SU-DHL-6 (cell line): ENCODE data around the gene CYBRD1.

Source experiments
- H2AFZ ChIP-seq: fragments of 200-600 bp; sonication (generic); 2 replicates; pipeline ENCODE4 v1.6.1; 2014; ENCODE audit warnings: low read depth, mild to moderate bottlenecking, moderate library complexity, mixed read lengths, antibody characterized with exemption, low read length; ENCODE audit not compliant: severe bottlenecking
- H3F3A ChIP-seq: fragments of 200-600 bp; shearing (Covaris generic); 2 replicates; pipeline ENCODE4 v1.6.0; 2016; ENCODE audit warnings: antibody characterized with exemption, mild to moderate bottlenecking; ENCODE audit not compliant: insufficient read depth
- H3K27ac ChIP-seq: fragments of 200-600 bp; sonication (generic); 2 replicates; pipeline ENCODE4 v1.5.1; 2016; ENCODE audit warnings: low read depth, mild to moderate bottlenecking, low read length, moderate library complexity, mixed read lengths
- H3K27me3 ChIP-seq: fragments of 200-600 bp; sonication (generic), shearing (Covaris generic); 2 replicates; pipeline ENCODE4 v1.6.0; 2014; ENCODE audit warnings: mild to moderate bottlenecking, low read length
- H3K36me3 ChIP-seq: fragments of 200-600 bp; sonication (generic); 2 replicates; pipeline ENCODE4 v1.6.1; 2014; ENCODE audit warnings: mild to moderate bottlenecking, low read length, mixed read lengths
- H3K4me2 ChIP-seq: fragments of 300-600, 200-600 bp; shearing (Covaris generic), sonication (generic); 2 replicates; pipeline ENCODE4 v1.6.0; 2014; ENCODE audit warnings: low read length, low read depth, mild to moderate bottlenecking; ENCODE audit not compliant: poor library complexity, severe bottlenecking
- H3K4me3 ChIP-seq: fragments of 200-600 bp; sonication (generic); 2 replicates; pipeline ENCODE4 v1.5.1; 2014; ENCODE audit warnings: antibody characterized with exemption, low read length, mild to moderate bottlenecking, mixed read lengths; ENCODE audit not compliant: insufficient read depth, poor library complexity, severe bottlenecking
- H3K79me2 ChIP-seq: fragments of 200-600 bp; sonication (generic); 2 replicates; pipeline ENCODE4 v1.6.1; 2014; ENCODE audit warnings: mild to moderate bottlenecking, low read length, moderate library complexity; ENCODE audit not compliant: insufficient read depth
- H3K9ac ChIP-seq: fragments of 200-600 bp; sonication (generic); 2 replicates; pipeline ENCODE4 v1.7.0; 2014; ENCODE audit warnings: mild to moderate bottlenecking, low read length
- H3K9me2 ChIP-seq: fragments of 200-600 bp; sonication (generic); replicated peaks from 2 replicates; pipeline ENCODE4 v1.6.1; 2014; ENCODE audit warnings: low read length; ENCODE audit not compliant: insufficient read depth
- H3K9me3 ChIP-seq: fragments of 200-600 bp; sonication (generic); 2 replicates; pipeline ENCODE4 v1.6.1; 2014; ENCODE audit warnings: low read length, mixed read lengths; ENCODE audit not compliant: insufficient read depth
- H4K20me1 ChIP-seq: fragments of 200-600 bp; sonication (generic); 2 replicates; pipeline ENCODE4 v1.6.1; 2014; ENCODE audit warnings: low read depth, mild to moderate bottlenecking, antibody characterized with exemption, low read length, moderate library complexity, mixed read lengths
- CTCF ChIP-seq: fragments of 200-600 bp; sonication (generic); IDR thresholded peaks from one replicate; pipeline ENCODE4 v1.5.1; 2017; ENCODE audit warnings: antibody characterized with exemption, mild to moderate bottlenecking, low read length, moderate library complexity; ENCODE audit not compliant: insufficient read depth, poor library complexity, severe bottlenecking
- EZH2phosphoT487 ChIP-seq: fragments of 200-600 bp; sonication (generic), shearing (Covaris generic); conservative IDR thresholded peaks from 2 replicates; pipeline ENCODE4 v1.6.1; 2018; ENCODE audit warnings: mild to moderate bottlenecking, antibody characterized with exemption, low read length, moderate library complexity, mixed read lengths

The CYBRD1 gene

GRCh38 chr2:171505374-171505773, 16.9 kb upstream of the CYBRD1 start:
- Histone ChIP-seq H4K20me1 (no peaks in the 10 kb centered on the region), H3K4me3 (no peak overlapping the region), H3K27me3 (no peaks in the 10 kb centered on the region), H3K9me2 (no peaks in the 10 kb centered on the region), H3K36me3 (no peaks in the 10 kb centered on the region), H3K79me2 (no peaks in the 10 kb centered on the region), H3K27ac (no peak overlapping the region), H3K4me2 (no peak overlapping the region), H3K9me3 (no peaks in the 10 kb centered on the region), H3F3A (no peaks in the 10 kb centered on the region), H3K9ac (no peak overlapping the region), H2AFZ (no peak overlapping the region)
- TF ChIP-seq CTCF (no peak), EZH2phosphoT487 (no peak)

GRCh38 chr2:171509945-171510731, 12.1 kb upstream of the CYBRD1 start:
- Histone ChIP-seq H3K27me3 (no peaks in the 10 kb centered on the region), H3K4me3 (no peak overlapping the region), H3K4me2 (no peak overlapping the region), H3K9ac (no peak overlapping the region), H3K27ac (no peak overlapping the region), H3K9me3 (no peaks in the 10 kb centered on the region), H3K36me3 (no peaks in the 10 kb centered on the region), H3K9me2 (no peaks in the 10 kb centered on the region), H4K20me1 (no peaks in the 10 kb centered on the region), H2AFZ (no peak overlapping the region), H3F3A (no peaks in the 10 kb centered on the region), H3K79me2 (no peaks in the 10 kb centered on the region)
- TF ChIP-seq CTCF = no peak
- TF ChIP-seq EZH2phosphoT487 = no peak

GRCh38 chr2:171512014-171512413, 10.3 kb upstream of the CYBRD1 start:
- H3K4me2 ChIP-seq = no peak overlapping the region
- no peaks in the 10 kb centered on the region for H3K9me3 ChIP-seq
- no peaks in the 10 kb centered on the region for H3F3A ChIP-seq
- no peak overlapping the region for H3K27ac ChIP-seq
- H2AFZ ChIP-seq = no peak overlapping the region
- no peaks in the 10 kb centered on the region for H3K36me3 ChIP-seq
- H3K9ac ChIP-seq = no peak overlapping the region
- H3K4me3 ChIP-seq = no peak overlapping the region
- no peak for TF ChIP-seq CTCF
- no peak for TF ChIP-seq EZH2phosphoT487
- H3K9me2 ChIP-seq = no peaks in the 10 kb centered on the region
- no peaks in the 10 kb centered on the region for H3K79me2 ChIP-seq
- no peaks in the 10 kb centered on the region for H3K27me3 ChIP-seq
- H4K20me1 ChIP-seq = no peaks in the 10 kb centered on the region
